Measurements from ENCODE around the gene C16orf96. TPM values are rescaled to one million over a fixed set of nuclear protein-coding genes. Genes with fewer than 3 reads are reported as not detected.

The C16orf96 gene
- total RNA-seq, 1 donor from 2014 or later: 0.54 TPM

DNA sequence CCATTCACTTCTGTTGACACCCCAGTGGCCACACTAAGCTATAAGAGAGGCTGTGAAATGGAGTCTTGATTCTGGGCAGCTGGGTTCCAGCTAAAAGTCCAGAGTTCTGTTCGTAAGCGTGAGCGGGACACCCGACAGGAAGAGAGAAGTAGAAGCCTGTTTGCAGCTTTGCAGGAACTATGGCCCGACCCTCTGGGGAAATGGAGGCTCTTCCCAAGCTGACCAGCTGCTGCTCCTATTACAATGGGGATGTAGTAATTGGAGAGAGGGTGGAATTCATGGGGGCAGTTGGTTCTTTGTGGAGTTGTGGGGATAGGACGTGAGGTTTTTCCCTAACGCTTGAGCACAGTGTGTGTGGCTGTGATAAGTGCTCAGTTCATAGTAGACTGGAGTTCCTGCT, 30.2 kb downstream of the C16orf96 start:
- H3K27me3 Mint-ChIP-seq (ENCODE audit: unreplicated experiment): peaks cover 2% of the 10 kb centered on the region
- no peak for DNase-seq (ENCODE audit: low spot score)
- H3K27ac Mint-ChIP-seq (ENCODE audit: unreplicated experiment): no peak overlapping the region
- TF ChIP-seq, protein P1, sequence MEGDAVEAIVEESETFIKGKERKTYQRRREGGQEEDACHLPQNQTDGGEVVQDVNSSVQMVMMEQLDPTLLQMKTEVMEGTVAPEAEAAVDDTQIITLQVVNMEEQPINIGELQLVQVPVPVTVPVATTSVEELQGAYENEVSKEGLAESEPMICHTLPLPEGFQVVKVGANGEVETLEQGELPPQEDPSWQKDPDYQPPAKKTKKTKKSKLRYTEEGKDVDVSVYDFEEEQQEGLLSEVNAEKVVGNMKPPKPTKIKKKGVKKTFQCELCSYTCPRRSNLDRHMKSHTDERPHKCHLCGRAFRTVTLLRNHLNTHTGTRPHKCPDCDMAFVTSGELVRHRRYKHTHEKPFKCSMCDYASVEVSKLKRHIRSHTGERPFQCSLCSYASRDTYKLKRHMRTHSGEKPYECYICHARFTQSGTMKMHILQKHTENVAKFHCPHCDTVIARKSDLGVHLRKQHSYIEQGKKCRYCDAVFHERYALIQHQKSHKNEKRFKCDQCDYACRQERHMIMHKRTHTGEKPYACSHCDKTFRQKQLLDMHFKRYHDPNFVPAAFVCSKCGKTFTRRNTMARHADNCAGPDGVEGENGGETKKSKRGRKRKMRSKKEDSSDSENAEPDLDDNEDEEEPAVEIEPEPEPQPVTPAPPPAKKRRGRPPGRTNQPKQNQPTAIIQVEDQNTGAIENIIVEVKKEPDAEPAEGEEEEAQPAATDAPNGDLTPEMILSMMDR (IDR thresholded peaks at IDR 0.05; ENCODE audit: unreplicated experiment): no peak
- no peaks in the 10 kb centered on the region for H3K36me3 Mint-ChIP-seq (ENCODE audit: low read depth, unreplicated experiment)
- H3K4me3 Mint-ChIP-seq (ENCODE audit: unreplicated experiment): no peak overlapping the region
- H3K4me1 Mint-ChIP-seq (ENCODE audit: unreplicated experiment): peaks cover 9% of the 10 kb centered on the region
- H3K9me3 Mint-ChIP-seq (ENCODE audit: unreplicated experiment): no peaks in the 10 kb centered on the region

DNA sequence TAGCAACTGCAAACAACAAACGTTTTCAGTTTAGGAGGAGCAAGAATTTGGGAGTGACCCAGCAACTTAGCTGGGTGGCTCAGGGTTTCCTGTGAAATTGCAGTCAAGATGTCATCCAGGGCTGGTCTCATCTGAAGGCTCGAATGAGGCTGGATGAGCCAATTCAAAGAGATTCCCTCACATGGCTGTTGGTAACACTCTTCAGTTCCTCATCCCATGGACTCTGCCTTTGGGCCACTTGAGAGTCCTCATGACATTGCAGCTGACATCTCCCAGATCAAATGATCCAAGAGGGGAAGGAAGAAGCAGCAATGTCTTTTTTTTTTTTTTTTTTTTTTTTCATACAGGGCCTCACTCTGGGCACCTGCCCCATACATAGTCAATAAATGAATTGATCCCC, 32.2 kb downstream of the C16orf96 start:
- no peaks in the 10 kb centered on the region for H3K9me3 Mint-ChIP-seq (ENCODE audit: unreplicated experiment)
- H3K27me3 Mint-ChIP-seq (ENCODE audit: unreplicated experiment): peaks cover 2% of the 10 kb centered on the region
- TF ChIP-seq, protein P1 (IDR thresholded peaks at IDR 0.05; ENCODE audit: unreplicated experiment): no peak
- peaks cover 9% of the 10 kb centered on the region for H3K4me1 Mint-ChIP-seq (ENCODE audit: unreplicated experiment)
- H3K27ac Mint-ChIP-seq (ENCODE audit: unreplicated experiment): no peak overlapping the region
- no peaks in the 10 kb centered on the region for H3K36me3 Mint-ChIP-seq (ENCODE audit: low read depth, unreplicated experiment)
- H3K4me3 Mint-ChIP-seq (ENCODE audit: unreplicated experiment): no peak overlapping the region
- DNase-seq (ENCODE audit: low spot score): no peak

DNA sequence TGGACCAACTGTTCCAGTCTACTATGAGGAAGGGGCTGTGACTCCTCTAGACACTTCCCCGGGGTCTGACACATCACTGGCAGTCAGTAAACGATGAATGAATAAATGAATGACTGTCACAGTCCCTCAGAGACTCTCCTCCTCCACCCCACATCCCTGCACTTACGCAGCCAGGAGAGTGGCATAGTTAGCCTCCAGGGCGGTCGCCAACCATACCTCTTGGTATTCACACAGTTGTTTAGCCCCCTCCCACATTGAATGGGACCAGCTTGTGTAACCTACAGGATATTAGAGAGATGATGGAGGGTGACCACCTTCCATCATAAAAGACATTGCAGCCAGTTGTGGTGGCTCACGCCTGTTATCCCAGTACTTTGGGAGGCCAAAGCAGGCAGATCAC, 32.8 kb downstream of the C16orf96 start:
- TF ChIP-seq, protein P1 (IDR thresholded peaks at IDR 0.05; ENCODE audit: unreplicated experiment): no peak
- Mint-ChIP-seq H3K9me3 (ENCODE audit: unreplicated experiment) (no peaks in the 10 kb centered on the region), H3K4me1 (ENCODE audit: unreplicated experiment) (peaks cover 9% of the 10 kb centered on the region), H3K27me3 (ENCODE audit: unreplicated experiment) (peaks cover 2% of the 10 kb centered on the region), H3K27ac (ENCODE audit: unreplicated experiment) (no peak overlapping the region), H3K36me3 (ENCODE audit: low read depth, unreplicated experiment) (no peaks in the 10 kb centered on the region), H3K4me3 (ENCODE audit: unreplicated experiment) (no peak overlapping the region)
- DNase-seq (ENCODE audit: low spot score): no peak

DNA sequence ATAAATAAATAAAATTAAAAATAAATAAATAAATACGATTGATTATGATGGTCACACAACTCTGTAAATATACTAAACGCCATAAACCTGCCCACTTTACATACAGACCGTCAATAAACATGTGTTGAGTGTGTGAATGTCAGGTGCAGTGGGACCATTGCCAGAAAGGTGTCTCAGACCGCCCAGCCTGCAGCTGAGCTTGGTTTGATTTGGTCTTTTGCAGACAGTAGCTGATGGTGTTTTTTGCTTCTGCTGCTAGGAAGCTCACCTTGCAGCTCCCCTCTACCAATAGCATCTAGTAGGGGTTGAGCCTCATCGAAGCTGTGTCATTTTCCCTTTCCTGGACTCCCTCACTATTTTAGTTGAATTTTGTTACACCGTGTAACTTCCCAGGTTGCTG, 35.1 kb downstream of the C16orf96 start:
- Mint-ChIP-seq H3K27ac (ENCODE audit: unreplicated experiment) (no peak overlapping the region), H3K4me1 (ENCODE audit: unreplicated experiment) (peaks cover 4% of the 10 kb centered on the region), H3K36me3 (ENCODE audit: low read depth, unreplicated experiment) (no peaks in the 10 kb centered on the region), H3K27me3 (ENCODE audit: unreplicated experiment) (peaks cover 5% of the 10 kb centered on the region), H3K9me3 (ENCODE audit: unreplicated experiment) (no peaks in the 10 kb centered on the region), H3K4me3 (ENCODE audit: unreplicated experiment) (no peak overlapping the region)
- TF ChIP-seq, protein P1 (IDR thresholded peaks at IDR 0.05; ENCODE audit: unreplicated experiment): no peak
- DNase-seq (ENCODE audit: low spot score): no peak

DNA sequence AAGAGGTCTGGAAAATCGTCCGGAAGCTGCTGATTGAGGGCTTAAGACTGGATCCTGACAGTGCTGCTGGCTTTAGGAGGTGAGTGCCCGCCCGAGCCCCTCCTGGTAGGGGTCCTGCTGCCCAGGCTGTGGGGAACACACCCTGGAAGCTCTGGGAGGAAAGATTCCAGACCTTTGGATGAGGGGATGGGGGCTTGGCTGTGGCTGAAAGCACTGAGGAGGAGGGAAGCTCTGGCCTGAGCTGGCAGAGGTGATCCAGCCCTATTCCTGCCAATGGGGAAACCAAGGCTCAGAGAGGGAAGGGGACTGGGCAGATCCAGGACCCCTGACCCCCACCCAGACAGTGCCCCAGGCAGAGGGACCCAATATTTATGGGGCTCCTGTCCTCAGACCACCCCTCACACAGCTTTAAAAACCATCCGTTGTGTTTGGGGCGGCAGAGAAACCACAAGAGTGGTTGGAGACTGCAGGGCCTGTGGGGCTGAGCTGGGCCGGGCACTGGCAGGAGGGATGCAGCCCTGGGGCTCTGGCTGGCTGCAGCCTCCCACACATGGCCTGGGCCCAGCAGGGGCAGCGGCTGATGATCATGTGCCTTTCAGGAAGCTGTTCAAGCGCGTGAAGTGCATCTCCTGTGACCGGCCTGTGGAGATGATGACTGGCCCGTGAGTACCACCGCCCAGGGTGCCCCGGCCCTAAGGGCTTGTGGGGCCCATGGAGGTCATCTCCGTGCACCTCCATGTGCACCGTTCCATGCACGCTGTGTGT, 35.7 kb downstream of the C16orf96 start:
- TF ChIP-seq, protein P1 (IDR thresholded peaks at IDR 0.05; ENCODE audit: unreplicated experiment): no peak
- Mint-ChIP-seq H3K36me3 (ENCODE audit: low read depth, unreplicated experiment) (no peaks in the 10 kb centered on the region), H3K27ac (ENCODE audit: unreplicated experiment) (no peak overlapping the region), H3K4me1 (ENCODE audit: unreplicated experiment) (no peaks in the 10 kb centered on the region), H3K4me3 (ENCODE audit: unreplicated experiment) (no peak overlapping the region), H3K9me3 (ENCODE audit: unreplicated experiment) (no peaks in the 10 kb centered on the region), H3K27me3 (ENCODE audit: unreplicated experiment) (peaks cover 4% of the 10 kb centered on the region)
- no peak for DNase-seq (ENCODE audit: low spot score)

Measured in endothelial cell (in vitro differentiated cells).